ENCODE results near the gene EVI2A.

EVI2A gene

GRCh38 chr17:31299624-31300023 is 21.8 kb downstream of the EVI2A start:
- H2AFZ ChIP-seq (ENCODE audit: low read length) = no peak overlapping the region
- TF ChIP-seq CTCF (conservative IDR thresholded peaks at IDR 0.05; ENCODE audit: low read length) (no peak), EZH2phosphoT487 (IDR thresholded peaks at IDR 0.05; ENCODE audit: borderline replicate concordance) (no peak)
- H3K4me1 ChIP-seq (ENCODE audit: insufficient read depth, low read length, poor library complexity, severe bottlenecking) = no peaks in the 10 kb centered on the region
- no peaks in the 10 kb centered on the region for H3K9me3 ChIP-seq (ENCODE audit: insufficient read depth, low read depth, low read length)
- H3K27me3 ChIP-seq (ENCODE audit: insufficient read depth, low read length, poor library complexity, severe bottlenecking) = no peaks in the 10 kb centered on the region
- no peaks in the 10 kb centered on the region for H3F3A ChIP-seq (ENCODE audit: low read depth)
- H3K36me3 ChIP-seq (ENCODE audit: insufficient read depth, low read length) = peaks cover 12% of the 10 kb centered on the region; the same call in 1 of the 2 replicates
- H4K20me1 ChIP-seq (ENCODE audit: insufficient read depth, low read length, poor library complexity, severe bottlenecking) = no peaks in the 10 kb centered on the region
- no peak overlapping the region for H3K4me3 ChIP-seq (ENCODE audit: low read length, poor library complexity, severe bottlenecking)
- no peaks in the 10 kb centered on the region for H3K9me2 ChIP-seq (replicated peaks; ENCODE audit: low read depth, low read length)
- no peak overlapping the region for H3K4me2 ChIP-seq (ENCODE audit: low read depth, low read length, poor library complexity, severe bottlenecking)
- H3K9ac ChIP-seq (ENCODE audit: low read depth, low read length, poor library complexity, severe bottlenecking) = no peak overlapping the region
- H3K79me2 ChIP-seq (ENCODE audit: insufficient read depth, low read length) = 0 out of 2 replicates have a peak, but pooled peaks cover 3% of the 10 kb centered on the region

GRCh38 chr17:31297090-31297489 is 24.3 kb downstream of the EVI2A start, which contains the start of gene OMG:
Gene OMG, minus strand, starts transcription at chr17:31297239. Its CDS starts 908 bp downstream, at chr17:31296331.
- no peak within 1 kb of the TSS for H3K4me3 ChIP-seq (ENCODE audit: low read length, poor library complexity, severe bottlenecking)
- H3K9me3 ChIP-seq (ENCODE audit: insufficient read depth, low read depth, low read length) = no peaks in the 10 kb centered on the region
- H3K9ac ChIP-seq (ENCODE audit: low read depth, low read length, poor library complexity, severe bottlenecking) = no peak within 1 kb of the TSS
- no peaks in the 10 kb centered on the region for H3F3A ChIP-seq (ENCODE audit: low read depth)
- H3K4me1 ChIP-seq (ENCODE audit: insufficient read depth, low read length, poor library complexity, severe bottlenecking) = no peaks in the 10 kb centered on the region
- no peaks in the 10 kb centered on the region for H3K79me2 ChIP-seq (ENCODE audit: insufficient read depth, low read length)
- H3K4me2 ChIP-seq (ENCODE audit: low read depth, low read length, poor library complexity, severe bottlenecking) = no peak within 1 kb of the TSS
- no peak within 1 kb of the TSS for H2AFZ ChIP-seq (ENCODE audit: low read length)
- H3K9me2 ChIP-seq (replicated peaks; ENCODE audit: low read depth, low read length) = no peaks in the 10 kb centered on the region
- H4K20me1 ChIP-seq (ENCODE audit: insufficient read depth, low read length, poor library complexity, severe bottlenecking) = no peaks in the 10 kb centered on the region
- H3K27me3 ChIP-seq (ENCODE audit: insufficient read depth, low read length, poor library complexity, severe bottlenecking) = no peaks in the 10 kb centered on the region
- TF ChIP-seq CTCF (conservative IDR thresholded peaks at IDR 0.05; ENCODE audit: low read length) (no peak), EZH2phosphoT487 (IDR thresholded peaks at IDR 0.05; ENCODE audit: borderline replicate concordance) (no peak)
- no peaks in the 10 kb centered on the region for H3K36me3 ChIP-seq (ENCODE audit: insufficient read depth, low read length)

- H3K27me3 ChIP-seq (ENCODE audit: insufficient read depth, low read length, poor library complexity, severe bottlenecking) = no peaks in the 10 kb centered on the region
- H3F3A ChIP-seq (ENCODE audit: low read depth) = no peaks in the 10 kb centered on the region
- no peaks in the 10 kb centered on the region for H3K36me3 ChIP-seq (ENCODE audit: insufficient read depth, low read length)
- no peak overlapping the region for H3K4me3 ChIP-seq (ENCODE audit: low read length, poor library complexity, severe bottlenecking)
- no peaks in the 10 kb centered on the region for H4K20me1 ChIP-seq (ENCODE audit: insufficient read depth, low read length, poor library complexity, severe bottlenecking)
- H3K4me2 ChIP-seq (ENCODE audit: low read depth, low read length, poor library complexity, severe bottlenecking) = no peak overlapping the region
- H3K9ac ChIP-seq (ENCODE audit: low read depth, low read length, poor library complexity, severe bottlenecking) = no peak overlapping the region
- TF ChIP-seq EZH2phosphoT487 (IDR thresholded peaks at IDR 0.05; ENCODE audit: borderline replicate concordance) (no peak), CTCF (conservative IDR thresholded peaks at IDR 0.05; ENCODE audit: low read length) (no peak)
- H3K9me3 ChIP-seq (ENCODE audit: insufficient read depth, low read depth, low read length) = no peaks in the 10 kb centered on the region
- no peak overlapping the region for H2AFZ ChIP-seq (ENCODE audit: low read length)
- H3K79me2 ChIP-seq (ENCODE audit: insufficient read depth, low read length) = no peaks in the 10 kb centered on the region
- H3K4me1 ChIP-seq (ENCODE audit: insufficient read depth, low read length, poor library complexity, severe bottlenecking) = no peaks in the 10 kb centered on the region
- H3K9me2 ChIP-seq (replicated peaks; ENCODE audit: low read depth, low read length) = no peaks in the 10 kb centered on the region
Observed at GRCh38 chr17:31296142-31296541, 25.3 kb downstream of the EVI2A start.

All from Loucy (cell line).